HG03457 (cell line): ENCODE measurements around the gene F7.
"Not testable (repeated sequence)": the region's sequence is repeated elsewhere in the genome, so short reads cannot be mapped to it uniquely, and the experiment has no call there.

Source experiments
- ATAC-seq: cut with Tn5 transposase; IDR thresholded peaks from one replicate; pipeline ENCODE4 v1.9.1; 2021; ENCODE audit warnings: moderate number of reproducible peaks; ENCODE audit not compliant: unreplicated experiment

Gene F7

DNA sequence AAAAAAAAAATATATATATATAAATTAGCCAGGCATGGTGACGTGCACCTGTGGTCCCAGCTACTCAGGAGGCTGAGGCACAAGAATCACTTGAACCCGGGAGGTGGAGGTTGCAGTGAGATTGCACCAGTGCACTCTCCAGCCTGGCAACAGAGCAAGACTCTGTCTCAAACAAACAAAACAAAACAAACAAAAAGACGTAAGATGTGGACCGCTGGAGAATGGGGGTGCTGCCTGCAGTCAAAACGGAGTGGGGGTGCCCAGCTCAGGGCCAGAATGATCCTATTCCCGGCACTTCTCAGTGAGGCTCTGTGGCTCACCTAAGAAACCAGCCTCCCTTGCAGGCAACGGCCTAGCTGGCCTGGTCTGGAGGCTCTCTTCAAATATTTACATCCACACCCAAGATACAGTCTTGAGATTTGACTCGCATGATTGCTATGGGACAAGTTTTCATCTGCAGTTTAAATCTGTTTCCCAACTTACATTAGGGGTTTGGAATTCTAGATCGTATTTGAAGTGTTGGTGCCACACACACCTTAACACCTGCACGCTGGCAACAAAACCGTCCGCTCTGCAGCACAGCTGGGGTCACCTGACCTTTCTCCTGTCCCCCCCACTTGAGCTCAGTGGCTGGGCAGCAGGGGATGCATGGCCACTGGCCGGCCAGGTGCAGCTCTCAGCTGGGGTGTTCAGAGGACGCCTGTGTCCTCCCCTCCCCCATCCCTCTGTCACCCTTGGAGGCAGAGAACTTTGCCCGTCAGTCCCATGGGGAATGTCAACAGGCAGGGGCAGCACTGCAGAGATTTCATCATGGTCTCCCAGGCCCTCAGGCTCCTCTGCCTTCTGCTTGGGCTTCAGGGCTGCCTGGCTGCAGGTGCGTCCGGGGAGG, at the start of gene F7:
Gene F7, plus strand, starts transcription at position 760 of the 889 bp plus-strand sequence. Its CDS starts 51 bp downstream, at position 811.
- ATAC-seq = no peak

GRCh38 chr13:113057084-113057483, 48.5 kb upstream of the F7 start:
- ATAC-seq = no peak

DNA sequence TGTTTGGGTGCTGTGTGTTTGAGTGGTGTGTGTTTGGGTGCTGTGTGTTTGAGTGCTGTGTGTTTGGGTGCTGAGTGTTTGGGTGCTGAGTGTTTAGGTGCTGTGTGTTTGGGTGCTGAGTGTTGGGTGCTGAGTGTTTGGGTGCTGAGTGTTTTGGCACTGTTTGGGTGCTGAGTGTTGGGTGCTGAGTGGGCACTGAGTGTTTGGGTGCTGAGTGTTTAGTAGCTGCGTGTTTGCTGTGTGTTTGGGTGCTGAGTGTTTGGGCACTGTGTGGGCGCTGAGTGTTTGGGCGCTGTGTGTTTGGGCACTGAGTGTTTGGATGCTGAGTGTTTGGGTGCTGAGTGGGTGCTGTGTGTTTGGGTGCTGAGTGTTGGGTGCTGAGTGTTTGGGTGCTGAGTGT, 48.0 kb upstream of the F7 start:
- ATAC-seq = not testable (repeated sequence)

GRCh38 chr13:113058129-113058987, 47.2 kb upstream of the F7 start:
- no peak for ATAC-seq

DNA sequence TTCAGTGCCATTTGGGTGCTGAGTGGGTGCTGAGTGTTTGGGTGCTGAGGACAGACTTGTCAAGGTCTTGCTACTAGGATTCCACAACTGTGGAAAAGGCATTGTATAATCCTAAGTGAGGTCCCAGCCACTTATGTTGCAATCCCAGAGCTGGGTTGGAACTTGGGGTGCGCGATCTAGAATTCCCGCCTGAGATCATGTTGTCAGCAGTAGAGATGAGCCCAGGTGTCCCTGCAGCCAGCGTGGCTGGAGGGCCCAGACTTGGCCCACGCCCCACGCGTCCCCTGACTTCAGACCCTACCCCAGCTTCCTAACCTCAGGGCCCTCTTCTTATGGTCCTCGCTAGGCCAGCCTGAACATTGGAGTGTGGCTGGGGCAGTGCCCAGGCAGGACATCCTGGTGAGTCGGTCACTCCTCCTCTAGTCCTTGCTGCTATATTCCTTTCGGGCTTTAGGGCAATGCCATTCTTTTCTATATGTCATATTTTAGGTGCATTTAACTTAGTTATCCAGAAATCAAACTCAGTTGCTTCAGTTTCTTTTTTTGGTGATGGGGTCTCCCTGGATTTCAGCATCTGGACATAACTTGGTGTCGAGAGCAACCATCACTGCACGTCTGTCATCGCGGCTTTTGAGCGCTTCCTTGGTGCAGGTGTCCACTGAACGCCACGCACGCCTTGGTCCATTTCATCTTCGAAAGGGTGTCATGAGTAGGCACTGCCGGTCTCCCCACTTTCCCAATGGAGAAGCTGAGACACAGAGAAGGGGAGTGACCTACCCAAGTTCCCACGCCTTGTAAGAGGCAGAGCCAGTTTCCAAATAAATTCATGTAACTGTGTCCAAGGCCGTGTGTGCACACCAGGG, 46.4 kb upstream of the F7 start:
- ATAC-seq = no peak

DNA sequence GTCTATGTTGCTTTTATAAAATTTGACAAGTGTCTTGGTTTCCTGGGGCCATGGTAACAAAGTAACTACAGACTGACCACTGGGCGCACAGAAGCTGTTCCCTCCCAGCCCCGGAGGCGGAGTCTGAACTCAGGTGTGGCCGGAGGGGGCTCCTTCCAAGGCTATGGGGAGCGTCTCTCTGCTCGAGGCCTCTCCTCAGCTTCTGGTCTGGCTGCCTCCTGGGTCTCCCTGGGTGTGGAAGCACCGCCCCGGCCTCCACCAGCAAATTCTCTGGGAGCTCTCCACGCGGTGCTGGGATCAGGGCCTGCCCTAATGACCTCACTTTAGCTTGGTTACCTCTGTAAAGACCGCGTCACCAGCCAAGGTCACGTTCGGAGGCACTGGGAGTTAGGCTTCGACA, 45.7 kb upstream of the F7 start:
- ATAC-seq = no peak

- ATAC-seq = no peak
These were observed 44.9 kb upstream of the F7 start for GRCh38 chr13:113060557-113061270.

DNA sequence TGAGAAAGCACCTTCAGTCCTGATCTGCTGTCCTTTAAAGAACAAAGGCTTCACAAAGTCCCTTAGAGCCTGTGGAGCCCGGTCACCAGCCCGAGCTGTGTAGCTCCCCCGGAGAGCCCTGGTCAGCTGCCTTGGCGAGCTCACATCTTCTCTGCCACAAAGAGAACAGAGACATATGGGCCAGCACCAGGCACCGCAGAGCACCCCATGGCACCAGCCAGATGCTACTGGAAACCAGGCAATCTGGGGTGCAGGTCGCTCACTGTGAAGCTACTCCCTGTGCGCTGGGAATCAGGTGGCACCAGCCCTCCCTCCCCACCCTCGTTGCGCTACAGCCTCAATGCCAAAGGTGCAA, 44.3 kb upstream of the F7 start:
- no peak for ATAC-seq

- ATAC-seq = no peak
These were observed 43.7 kb upstream of the F7 start for GRCh38 chr13:113061796-113062425.

DNA sequence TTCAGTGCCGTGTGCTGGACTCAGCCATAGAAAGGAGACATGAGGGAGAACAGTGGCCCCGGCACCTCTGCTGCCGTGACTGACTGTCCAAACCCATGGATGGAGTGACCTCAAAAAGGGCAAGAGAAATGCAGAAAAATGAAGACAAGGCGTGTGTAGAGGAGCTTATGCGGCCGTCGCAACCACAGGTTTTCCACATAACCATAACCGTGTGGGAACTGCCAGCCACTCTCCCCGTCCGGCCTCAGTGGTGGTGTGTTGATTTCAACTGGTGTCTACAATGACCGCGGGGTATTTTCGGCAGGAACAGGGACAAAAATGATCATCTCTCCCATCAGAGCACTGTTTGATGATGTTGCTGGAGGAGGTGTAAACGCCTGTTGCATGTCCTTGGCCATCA, 42.9 kb upstream of the F7 start:
- no peak for ATAC-seq

DNA sequence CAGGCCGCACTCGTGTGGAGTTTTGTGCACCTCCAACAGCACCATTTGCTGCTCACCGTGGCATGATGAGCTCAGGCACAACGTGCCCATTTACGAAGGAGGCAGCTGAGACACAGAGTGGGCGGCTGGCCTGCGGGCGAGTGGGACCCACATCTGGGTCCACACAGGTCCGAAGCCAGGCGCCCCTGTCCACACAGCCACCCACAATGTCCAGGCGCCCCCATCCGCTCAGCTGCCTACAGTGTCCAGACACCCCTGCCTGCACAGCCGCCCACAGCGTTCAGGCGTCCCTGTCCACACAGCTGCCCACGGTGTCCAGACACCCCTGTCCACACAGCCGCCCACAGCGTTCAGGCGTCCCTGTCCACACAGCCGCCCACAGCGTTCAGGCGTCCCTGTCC, 42.5 kb upstream of the F7 start:
- ATAC-seq = no peak

GRCh38 chr13:113064000-113064533, 41.5 kb upstream of the F7 start:
- no peak for ATAC-seq

DNA sequence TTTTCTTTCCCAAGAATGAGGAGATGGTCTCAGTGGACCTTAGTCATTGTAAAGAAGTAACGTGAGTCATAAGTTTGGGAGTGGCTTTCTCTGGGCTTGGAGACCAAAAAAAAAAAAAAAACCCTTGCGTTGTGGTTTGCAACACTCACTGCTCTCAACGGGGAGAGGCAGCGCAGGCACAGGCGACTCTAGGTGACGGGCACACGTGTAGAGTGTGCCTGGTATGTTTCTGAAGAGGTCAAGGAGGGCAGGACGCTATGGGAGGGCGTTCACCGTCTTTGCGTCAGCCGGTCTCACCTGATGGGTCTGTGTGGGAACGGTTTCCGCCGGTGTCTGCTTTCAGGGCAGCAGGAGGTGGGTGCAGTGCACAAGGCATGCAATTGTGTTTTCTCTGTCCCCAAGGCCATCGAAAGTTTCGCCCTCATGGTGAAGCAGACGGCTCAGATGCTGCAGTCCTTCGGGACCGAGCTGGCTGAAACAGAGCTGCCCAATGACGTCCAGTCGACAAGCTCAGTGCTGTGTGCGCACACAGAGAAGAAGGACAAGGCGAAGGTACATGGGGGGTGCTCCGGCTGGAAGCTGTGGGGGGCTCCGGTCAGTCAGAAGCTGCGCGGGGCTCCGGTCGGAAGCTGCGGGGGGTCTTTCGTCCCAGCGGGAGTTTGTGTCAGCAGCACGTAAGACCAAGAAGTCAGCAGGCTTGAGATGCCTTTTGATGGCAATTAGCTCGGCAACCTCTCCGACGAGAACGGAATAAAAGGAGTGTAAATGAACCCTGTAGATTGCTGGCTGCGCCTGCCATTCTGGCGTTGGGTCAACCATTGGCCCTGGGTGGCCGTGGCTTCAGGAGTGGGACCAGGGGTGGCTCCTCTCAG, 40.8 kb upstream of the F7 start:
- no peak for ATAC-seq

- ATAC-seq = no peak
These were observed 40.0 kb upstream of the F7 start for GRCh38 chr13:113065406-113066141.

DNA sequence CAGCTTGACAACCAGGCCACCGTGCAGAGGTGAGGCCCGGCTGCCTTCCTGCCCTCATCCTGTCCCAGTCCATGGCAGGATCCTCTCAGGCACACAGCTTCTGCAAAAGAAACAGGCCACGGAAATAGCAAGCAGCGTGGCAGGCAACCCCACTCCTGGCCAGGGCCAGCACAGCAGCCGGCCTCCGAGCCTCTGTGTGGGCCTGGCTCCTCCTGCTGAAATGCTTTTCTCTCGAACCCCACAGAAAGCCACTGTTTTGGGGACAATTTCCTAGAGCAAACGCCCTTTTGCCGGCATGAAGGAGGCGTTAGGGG, 39.5 kb upstream of the F7 start:
- ATAC-seq = no peak

GRCh38 chr13:113066746-113067145, 38.8 kb upstream of the F7 start:
- no peak for ATAC-seq

DNA sequence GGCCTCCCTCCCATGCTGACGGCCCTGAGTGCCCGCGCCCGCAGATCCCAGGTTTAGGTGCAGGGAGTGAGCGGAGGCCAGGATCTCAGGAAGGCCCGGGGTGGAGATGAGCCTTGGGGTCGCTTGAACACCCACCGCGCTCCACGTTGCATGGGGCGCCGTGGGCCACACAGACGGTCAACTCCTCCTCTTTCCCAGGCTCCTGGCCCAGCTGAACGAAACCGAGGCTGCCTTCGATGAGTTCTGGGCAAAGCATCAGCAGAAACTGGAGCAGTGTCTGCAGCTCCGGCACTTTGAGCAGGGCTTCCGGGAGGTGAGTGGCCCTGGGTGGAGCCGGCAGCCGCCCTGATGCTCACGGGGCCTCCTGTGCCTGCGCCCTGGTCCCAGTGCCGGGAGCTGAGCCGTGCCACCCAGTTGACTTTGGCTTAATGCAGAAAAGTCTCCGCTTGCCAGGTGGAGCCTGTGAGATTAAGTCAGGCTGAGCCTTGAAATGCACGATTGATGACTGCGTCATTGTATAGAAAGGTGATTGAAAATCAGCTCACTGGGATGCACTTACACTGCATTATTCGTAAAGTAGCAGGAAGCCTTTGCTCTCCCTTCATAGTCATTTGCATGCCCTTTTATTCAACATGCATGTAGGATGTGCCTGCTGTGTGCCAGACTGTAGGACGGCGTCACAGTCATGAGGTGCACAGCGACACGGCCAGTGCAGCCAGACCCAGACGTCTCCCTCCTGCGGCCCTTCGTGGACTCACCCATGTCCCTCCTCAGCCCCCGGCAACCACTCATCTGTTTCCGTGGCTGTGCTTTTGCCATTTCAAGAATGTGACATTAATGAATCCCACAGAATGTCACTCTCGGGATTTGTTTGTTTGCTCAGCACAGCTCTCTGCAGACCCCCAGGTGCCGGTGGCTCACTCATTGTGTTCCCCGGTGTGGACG, 35.5 kb upstream of the F7 start:
- ATAC-seq = no peak
